ENCODE results near the gene PNPLA3. TPM values are rescaled to one million over a fixed set of nuclear protein-coding genes. Genes with fewer than 3 reads are reported as not detected.

The PNPLA3 gene
- total and polyA plus RNA-seq, 9 of the 15 experiments (the other 6 are each of a cell fraction or from before 2014, with no cell fraction given): 0.20 to 0.48 (median 0.38) TPM; not detected in 6

DNA sequence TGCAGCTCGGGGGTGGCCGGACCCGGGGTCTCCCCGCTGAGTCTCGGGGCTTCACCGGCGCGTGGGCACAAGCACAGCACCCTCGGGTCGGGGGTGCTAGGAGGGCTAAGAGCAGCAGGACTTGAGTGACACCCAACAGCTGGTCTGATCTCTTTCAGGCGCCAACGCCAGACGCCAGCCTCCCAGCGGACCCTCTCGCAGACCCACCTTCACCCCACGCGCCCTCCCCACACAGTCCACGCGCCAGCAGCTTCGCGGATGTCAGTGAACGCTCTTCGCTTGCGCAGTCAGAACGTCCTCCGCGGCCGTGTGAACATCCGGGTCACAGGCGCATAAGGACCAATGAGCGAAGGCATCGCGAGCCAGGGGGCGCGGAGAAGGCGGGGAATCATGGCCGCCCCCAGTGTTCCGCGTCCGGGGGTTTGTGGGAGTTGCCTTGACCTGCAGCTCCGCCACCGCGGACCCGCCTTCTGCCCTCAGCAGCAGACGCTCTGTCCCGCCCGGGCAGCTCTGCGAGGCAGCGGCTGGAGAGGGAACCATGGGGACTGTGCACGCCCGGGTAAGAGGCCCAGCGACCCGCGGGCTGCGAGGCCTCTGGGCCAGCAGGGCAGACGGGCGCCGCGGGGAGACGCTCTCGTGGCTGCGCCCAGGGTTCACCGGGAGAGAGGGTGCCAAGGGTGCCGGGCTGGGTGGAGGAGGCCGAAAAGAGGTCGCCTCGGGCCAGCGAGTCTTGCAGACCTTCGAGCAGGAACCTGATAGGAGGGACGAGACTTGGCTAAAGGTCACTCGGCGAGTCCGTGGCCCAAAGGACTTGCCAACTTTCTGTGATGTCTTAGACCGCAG lies 31.7 kb downstream of the PNPLA3 start, which contains the start of gene SAMM50 (continued):
- TF ChIP-seq GABPB2 (CRISPR knock-in tag; conservative IDR thresholded peaks at IDR 0.05): no peak
- TF ChIP-seq ZSCAN29 (IDR thresholded peaks at IDR 0.05): no peak
- no peak for TF ChIP-seq HNRNPUL1 (IDR thresholded peaks at IDR 0.05; ENCODE audit: low read length)
- no peak for TF ChIP-seq CBX1 (IDR thresholded peaks at IDR 0.05; ENCODE audit: low read depth)
- TF ChIP-seq JUND (IDR thresholded peaks at IDR 0.05; ENCODE audit: borderline replicate concordance, low read depth, low read length): no peak
- no peak for TF ChIP-seq JUND (tag; IDR thresholded peaks at IDR 0.05; ENCODE audit: borderline replicate concordance, low read depth, low read length)
- TF ChIP-seq TARDBP (IDR thresholded peaks at IDR 0.05): no peak
- TF ChIP-seq IRF2 (CRISPR knock-in tag; IDR thresholded peaks at IDR 0.05): no peak
- no peak for TF ChIP-seq ZNF644 (tag; IDR thresholded peaks at IDR 0.05; ENCODE audit: low read depth)
- TF ChIP-seq, protein P1, sequence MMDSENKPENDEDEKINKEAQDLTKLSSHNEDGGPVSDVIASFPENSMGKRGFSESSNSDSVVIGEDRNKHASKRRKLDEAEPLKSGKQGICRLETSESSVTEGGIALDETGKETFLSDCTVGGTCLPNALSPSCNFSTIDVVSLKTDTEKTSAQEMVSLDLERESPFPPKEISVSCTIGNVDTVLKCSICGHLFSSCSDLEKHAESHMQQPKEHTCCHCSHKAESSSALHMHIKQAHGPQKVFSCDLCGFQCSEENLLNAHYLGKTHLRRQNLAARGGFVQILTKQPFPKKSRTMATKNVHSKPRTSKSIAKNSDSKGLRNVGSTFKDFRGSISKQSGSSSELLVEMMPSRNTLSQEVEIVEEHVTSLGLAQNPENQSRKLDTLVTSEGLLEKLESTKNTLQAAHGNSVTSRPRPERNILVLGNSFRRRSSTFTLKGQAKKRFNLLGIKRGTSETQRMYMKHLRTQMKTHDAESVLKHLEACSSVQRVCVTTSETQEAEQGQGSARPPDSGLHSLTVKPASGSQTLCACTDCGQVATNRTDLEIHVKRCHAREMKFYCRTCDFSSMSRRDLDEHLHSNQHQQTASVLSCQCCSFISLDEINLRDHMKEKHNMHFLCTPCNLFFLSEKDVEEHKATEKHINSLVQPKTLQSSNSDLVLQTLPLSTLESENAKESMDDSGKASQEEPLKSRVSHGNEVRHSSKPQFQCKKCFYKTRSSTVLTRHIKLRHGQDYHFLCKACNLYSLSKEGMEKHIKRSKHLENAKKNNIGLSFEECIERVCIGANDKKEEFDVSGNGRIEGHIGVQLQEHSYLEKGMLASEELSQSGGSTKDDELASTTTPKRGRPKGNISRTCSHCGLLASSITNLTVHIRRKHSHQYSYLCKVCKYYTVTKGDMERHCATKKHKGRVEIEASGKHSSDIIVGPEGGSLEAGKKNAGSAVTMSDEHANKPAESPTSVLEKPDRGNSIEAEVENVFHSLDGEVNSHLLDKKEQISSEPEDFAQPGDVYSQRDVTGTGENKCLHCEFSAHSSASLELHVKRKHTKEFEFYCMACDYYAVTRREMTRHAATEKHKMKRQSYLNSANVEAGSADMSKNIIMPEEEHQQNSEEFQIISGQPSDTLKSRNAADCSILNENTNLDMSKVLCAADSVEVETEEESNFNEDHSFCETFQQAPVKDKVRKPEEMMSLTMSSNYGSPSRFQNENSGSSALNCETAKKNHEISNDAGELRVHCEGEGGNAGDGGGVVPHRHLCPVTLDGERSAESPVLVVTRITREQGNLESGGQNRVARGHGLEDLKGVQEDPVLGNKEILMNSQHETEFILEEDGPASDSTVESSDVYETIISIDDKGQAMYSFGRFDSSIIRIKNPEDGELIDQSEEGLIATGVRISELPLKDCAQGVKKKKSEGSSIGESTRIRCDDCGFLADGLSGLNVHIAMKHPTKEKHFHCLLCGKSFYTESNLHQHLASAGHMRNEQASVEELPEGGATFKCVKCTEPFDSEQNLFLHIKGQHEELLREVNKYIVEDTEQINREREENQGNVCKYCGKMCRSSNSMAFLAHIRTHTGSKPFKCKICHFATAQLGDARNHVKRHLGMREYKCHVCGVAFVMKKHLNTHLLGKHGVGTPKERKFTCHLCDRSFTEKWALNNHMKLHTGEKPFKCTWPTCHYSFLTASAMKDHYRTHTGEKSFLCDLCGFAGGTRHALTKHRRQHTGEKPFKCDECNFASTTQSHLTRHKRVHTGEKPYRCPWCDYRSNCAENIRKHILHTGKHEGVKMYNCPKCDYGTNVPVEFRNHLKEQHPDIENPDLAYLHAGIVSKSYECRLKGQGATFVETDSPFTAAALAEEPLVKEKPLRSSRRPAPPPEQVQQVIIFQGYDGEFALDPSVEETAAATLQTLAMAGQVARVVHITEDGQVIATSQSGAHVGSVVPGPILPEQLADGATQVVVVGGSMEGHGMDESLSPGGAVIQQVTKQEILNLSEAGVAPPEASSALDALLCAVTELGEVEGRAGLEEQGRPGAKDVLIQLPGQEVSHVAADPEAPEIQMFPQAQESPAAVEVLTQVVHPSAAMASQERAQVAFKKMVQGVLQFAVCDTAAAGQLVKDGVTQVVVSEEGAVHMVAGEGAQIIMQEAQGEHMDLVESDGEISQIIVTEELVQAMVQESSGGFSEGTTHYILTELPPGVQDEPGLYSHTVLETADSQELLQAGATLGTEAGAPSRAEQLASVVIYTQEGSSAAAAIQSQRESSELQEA (IDR thresholded peaks at IDR 0.05; ENCODE audit: low read depth): no peak
- TF ChIP-seq, protein P2, sequence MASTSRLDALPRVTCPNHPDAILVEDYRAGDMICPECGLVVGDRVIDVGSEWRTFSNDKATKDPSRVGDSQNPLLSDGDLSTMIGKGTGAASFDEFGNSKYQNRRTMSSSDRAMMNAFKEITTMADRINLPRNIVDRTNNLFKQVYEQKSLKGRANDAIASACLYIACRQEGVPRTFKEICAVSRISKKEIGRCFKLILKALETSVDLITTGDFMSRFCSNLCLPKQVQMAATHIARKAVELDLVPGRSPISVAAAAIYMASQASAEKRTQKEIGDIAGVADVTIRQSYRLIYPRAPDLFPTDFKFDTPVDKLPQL (IDR thresholded peaks at IDR 0.05; ENCODE audit: extremely low read depth, insufficient read length): no peak
- TF ChIP-seq, protein P3, sequence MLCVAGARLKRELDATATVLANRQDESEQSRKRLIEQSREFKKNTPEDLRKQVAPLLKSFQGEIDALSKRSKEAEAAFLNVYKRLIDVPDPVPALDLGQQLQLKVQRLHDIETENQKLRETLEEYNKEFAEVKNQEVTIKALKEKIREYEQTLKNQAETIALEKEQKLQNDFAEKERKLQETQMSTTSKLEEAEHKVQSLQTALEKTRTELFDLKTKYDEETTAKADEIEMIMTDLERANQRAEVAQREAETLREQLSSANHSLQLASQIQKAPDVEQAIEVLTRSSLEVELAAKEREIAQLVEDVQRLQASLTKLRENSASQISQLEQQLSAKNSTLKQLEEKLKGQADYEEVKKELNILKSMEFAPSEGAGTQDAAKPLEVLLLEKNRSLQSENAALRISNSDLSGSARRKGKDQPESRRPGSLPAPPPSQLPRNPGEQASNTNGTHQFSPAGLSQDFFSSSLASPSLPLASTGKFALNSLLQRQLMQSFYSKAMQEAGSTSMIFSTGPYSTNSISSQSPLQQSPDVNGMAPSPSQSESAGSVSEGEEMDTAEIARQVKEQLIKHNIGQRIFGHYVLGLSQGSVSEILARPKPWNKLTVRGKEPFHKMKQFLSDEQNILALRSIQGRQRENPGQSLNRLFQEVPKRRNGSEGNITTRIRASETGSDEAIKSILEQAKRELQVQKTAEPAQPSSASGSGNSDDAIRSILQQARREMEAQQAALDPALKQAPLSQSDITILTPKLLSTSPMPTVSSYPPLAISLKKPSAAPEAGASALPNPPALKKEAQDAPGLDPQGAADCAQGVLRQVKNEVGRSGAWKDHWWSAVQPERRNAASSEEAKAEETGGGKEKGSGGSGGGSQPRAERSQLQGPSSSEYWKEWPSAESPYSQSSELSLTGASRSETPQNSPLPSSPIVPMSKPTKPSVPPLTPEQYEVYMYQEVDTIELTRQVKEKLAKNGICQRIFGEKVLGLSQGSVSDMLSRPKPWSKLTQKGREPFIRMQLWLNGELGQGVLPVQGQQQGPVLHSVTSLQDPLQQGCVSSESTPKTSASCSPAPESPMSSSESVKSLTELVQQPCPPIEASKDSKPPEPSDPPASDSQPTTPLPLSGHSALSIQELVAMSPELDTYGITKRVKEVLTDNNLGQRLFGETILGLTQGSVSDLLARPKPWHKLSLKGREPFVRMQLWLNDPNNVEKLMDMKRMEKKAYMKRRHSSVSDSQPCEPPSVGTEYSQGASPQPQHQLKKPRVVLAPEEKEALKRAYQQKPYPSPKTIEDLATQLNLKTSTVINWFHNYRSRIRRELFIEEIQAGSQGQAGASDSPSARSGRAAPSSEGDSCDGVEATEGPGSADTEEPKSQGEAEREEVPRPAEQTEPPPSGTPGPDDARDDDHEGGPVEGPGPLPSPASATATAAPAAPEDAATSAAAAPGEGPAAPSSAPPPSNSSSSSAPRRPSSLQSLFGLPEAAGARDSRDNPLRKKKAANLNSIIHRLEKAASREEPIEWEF (CRISPR knock-in tag; IDR thresholded peaks at IDR 0.05): no peak
- 0 out of 2 replicates have a peak, but pooled peaks have one; percentile 39 for TF ChIP-seq TCF7L2 (IDR thresholded peaks at IDR 0.05; ENCODE audit: low read depth, low read length)
- TF ChIP-seq ZNF165 (CRISPR knock-in tag; IDR thresholded peaks at IDR 0.05; ENCODE audit: borderline replicate concordance): no peak

All from K562 (cell line).